Uterus (tissue), 4 donors: ENCODE measurements around the gene NACC2. TPM values are rescaled to one million over a fixed set of nuclear protein-coding genes. Genes with fewer than 3 reads are reported as not detected.

Experiments used
- DNase-seq, 2 donors: peaks; one replicate each; pipeline ENCODE4 v3.0.0-alpha.2; 2019 to 2020
- H3K27ac ChIP-seq, 2 donors: fragments of 200-600 bp; sonication (generic); 1 replicate in 1 of 2; 2 replicates in 1 of 2; pipeline ENCODE4 v1.5.1; 2016 to 2018
- H3K27me3 ChIP-seq, 2 donors: fragments of 200-600 bp; sonication (generic); one replicate each; pipeline ENCODE4 v1.5.1; 2018 to 2019; ENCODE audit warnings: control low read depth in 1 of 2
- H3K36me3 ChIP-seq, 2 donors: fragments of 200-600 bp; sonication (generic); one replicate each; pipeline ENCODE4 v1.5.1; 2019; ENCODE audit warnings: control low read depth in 1 of 2
- H3K4me1 ChIP-seq, 2 donors: fragments of 200-600 bp; sonication (generic); one replicate each; pipeline ENCODE4 v1.5.1; 2018 to 2019; ENCODE audit warnings: control low read depth in 1 of 2
- H3K4me3 ChIP-seq, 2 donors: fragments of 200-600 bp; sonication (generic); 1 replicate in 1 of 2; 2 replicates in 1 of 2; pipeline ENCODE4 v1.5.1; 2018 to 2019; ENCODE audit warnings: mild to moderate bottlenecking in 1 of 2
- H3K9me3 ChIP-seq, 2 donors: fragments of 200-600 bp; sonication (generic); one replicate each; pipeline ENCODE4 v1.5.1; 2019; ENCODE audit warnings: control low read depth in 1 of 2
- POLR2A ChIP-seq, 2 donors: fragments of 450-650 bp; IDR thresholded peaks; one replicate each; pipeline ENCODE4 v1.6.1; 2016; ENCODE audit warnings: antibody characterized with exemption in 2 of 2, mild to moderate bottlenecking in 1 of 2, moderate library complexity in 1 of 2
- intact Hi-C: fragments of 100-400 bp; cut with DNase I; formaldehyde crosslinking; loops from one replicate; pipeline ENCODE4 v1.15.1; 2023; ENCODE audit warnings: low total_unique reads
- total RNA-seq, 4 donors: library from RNA; depleted of rRNA in 3 of 4; stranded (reverse); fragments of >200 nt in 3 of 4; gene quantifications; one replicate each; pipeline versions ENCODE4 v1.1.0 to v1.2.4, GENCODE V29; 2014 to 2023
- TF ChIP-seq, protein P1 (sequence below), 4 experiments: fragments of 200-600 bp in 2 of 4; fragments of 450-650 bp in 2 of 4; sonication (generic) in 2 of 4; IDR thresholded peaks; one replicate each; pipeline ENCODE4 v1.5.1; 2016 to 2019; ENCODE audit warnings: antibody characterized with exemption in 4 of 4, mild to moderate bottlenecking in 2 of 4, moderate library complexity in 1 of 4
- donor health status: DM: yes; HTN: yes; CAD: no.

NACC2 gene
- total RNA-seq, 4 donors from 2014 or later: 8.2 to 57.5 (median 19.1) TPM

DNA sequence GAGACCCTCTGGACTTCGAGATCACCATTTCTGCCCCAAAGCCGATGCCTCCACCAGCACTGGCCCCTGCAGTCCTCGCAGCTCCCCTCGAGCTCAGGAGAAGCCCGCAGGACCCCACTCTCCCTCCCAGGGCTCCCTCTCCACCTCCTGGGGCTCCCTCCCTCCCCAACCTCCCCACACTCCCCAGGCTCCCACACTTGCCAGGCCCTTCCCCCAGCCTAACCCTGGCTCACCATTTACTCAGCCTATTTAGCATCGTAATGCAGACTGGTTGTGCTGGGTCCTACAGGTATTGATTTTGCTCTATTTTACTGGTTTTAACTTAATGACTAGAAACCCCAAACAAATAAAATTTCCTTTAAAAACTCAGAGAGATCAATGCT is 47.3 kb upstream of the NACC2 start:
- H3K27ac ChIP-seq: no peak overlapping the region
- no peak for TF ChIP-seq POLR2A (IDR thresholded peaks at IDR 0.05)
- TF ChIP-seq, protein P1, sequence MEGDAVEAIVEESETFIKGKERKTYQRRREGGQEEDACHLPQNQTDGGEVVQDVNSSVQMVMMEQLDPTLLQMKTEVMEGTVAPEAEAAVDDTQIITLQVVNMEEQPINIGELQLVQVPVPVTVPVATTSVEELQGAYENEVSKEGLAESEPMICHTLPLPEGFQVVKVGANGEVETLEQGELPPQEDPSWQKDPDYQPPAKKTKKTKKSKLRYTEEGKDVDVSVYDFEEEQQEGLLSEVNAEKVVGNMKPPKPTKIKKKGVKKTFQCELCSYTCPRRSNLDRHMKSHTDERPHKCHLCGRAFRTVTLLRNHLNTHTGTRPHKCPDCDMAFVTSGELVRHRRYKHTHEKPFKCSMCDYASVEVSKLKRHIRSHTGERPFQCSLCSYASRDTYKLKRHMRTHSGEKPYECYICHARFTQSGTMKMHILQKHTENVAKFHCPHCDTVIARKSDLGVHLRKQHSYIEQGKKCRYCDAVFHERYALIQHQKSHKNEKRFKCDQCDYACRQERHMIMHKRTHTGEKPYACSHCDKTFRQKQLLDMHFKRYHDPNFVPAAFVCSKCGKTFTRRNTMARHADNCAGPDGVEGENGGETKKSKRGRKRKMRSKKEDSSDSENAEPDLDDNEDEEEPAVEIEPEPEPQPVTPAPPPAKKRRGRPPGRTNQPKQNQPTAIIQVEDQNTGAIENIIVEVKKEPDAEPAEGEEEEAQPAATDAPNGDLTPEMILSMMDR (IDR thresholded peaks at IDR 0.05): no peak
- no peaks in the 10 kb centered on the region for H3K4me1 ChIP-seq
- no peaks in the 10 kb centered on the region for H3K27me3 ChIP-seq
- DNase-seq: no peak
- intact Hi-C loops: no loop called here
- H3K36me3 ChIP-seq: no peaks in the 10 kb centered on the region
- H3K4me3 ChIP-seq: no peak overlapping the region
- H3K9me3 ChIP-seq: no peaks in the 10 kb centered on the region

DNA sequence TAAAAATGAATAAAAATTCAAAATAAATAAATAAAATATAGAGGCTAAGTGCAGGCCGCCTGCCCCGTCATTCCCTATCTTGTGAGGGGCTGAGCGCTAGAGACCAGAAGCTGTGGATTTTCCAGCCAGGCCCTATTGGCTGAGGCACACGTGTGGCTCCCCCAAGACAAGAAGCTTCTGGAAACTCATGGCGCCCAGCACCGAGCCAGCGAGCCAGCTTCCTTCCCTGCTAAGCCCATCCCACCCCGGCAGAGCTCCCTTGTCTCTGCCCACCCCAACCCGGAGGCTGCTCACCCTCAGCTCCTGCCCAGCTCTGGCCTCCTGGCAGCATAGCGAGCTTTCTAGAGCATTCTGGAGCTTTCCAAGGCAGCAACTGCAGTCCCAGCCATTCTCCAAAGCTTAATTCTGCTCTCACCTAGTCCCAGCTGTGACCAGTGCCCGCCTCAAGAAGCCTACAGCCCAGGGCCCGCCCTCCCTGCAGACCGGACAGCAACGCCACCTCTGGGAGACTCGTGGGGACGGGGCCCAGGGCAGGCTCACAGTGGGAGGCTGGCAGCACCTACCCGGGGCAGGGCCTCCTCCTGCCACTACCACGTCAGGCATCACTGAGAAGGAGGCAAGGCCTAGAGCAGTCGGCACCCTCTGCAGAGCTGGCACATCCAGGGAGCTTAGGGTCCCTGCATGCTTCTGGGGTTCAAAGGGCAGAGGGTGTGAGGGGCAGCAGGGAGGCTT is 46.8 kb upstream of the NACC2 start:
- no peak for DNase-seq
- H3K36me3 ChIP-seq: no peaks in the 10 kb centered on the region
- H3K27ac ChIP-seq: no peak overlapping the region
- intact Hi-C loops: no loop called here
- no peaks in the 10 kb centered on the region for H3K9me3 ChIP-seq
- no peaks in the 10 kb centered on the region for H3K4me1 ChIP-seq
- TF ChIP-seq, protein P1 (IDR thresholded peaks at IDR 0.05): no peak
- TF ChIP-seq POLR2A (IDR thresholded peaks at IDR 0.05): no peak
- H3K27me3 ChIP-seq: no peaks in the 10 kb centered on the region
- H3K4me3 ChIP-seq: no peak overlapping the region

DNA sequence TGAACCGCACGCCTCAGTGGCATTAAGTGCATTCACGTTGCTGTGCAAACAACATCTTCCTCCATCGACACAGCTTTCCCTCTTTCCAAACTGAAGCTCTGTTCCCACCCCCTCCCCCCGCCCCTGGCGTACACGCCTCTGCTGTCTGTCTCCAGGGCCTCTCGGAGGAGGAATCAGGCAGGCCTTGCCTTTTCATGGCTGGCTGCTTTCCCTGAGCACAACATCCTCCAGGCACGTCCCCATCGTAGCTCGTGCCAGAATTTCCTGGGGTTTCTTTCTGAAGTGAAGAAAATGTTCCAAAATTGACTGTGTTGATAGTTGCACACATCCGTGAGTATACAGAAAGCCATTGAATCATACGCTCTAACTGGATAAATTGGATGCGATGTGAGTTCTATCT is 45.9 kb upstream of the NACC2 start:
- no peaks in the 10 kb centered on the region for H3K27me3 ChIP-seq
- intact Hi-C loops: no loop called here

DNA sequence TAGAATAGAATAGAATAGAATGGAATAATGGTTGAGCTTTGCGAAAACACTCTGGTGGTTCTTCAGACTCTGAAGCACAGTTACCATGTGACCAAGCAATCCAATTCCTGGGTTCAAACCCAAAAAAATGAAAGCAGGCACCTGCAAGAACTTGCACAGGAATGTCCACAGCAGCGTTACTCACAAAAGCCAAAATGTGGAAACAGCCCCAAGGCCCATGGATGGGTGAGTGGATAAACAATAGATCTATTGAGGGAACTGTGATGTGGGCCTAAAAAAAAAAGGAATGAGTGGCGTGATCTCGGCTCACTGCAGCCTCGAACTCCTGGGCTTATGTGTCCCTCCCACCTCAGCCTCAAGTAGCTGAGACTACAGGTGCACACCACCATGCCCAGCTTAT is 45.0 kb upstream of the NACC2 start:
- no peak for TF ChIP-seq POLR2A (IDR thresholded peaks at IDR 0.05)
- TF ChIP-seq, protein P1 (IDR thresholded peaks at IDR 0.05): no peak
- no peak overlapping the region for H3K27ac ChIP-seq
- no peak overlapping the region for H3K4me3 ChIP-seq
- no peaks in the 10 kb centered on the region for H3K4me1 ChIP-seq
- no peaks in the 10 kb centered on the region for H3K36me3 ChIP-seq
- no peak for DNase-seq
- H3K9me3 ChIP-seq: no peaks in the 10 kb centered on the region
- H3K27me3 ChIP-seq: peaks cover 0 to 6% of the 10 kb centered on the region in 2 donors
- intact Hi-C loops: no loop called here

More for the DNA sequence above, 45.9 kb upstream of the NACC2 start:
- Histone ChIP-seq H3K27ac (no peak overlapping the region), H3K4me3 (no peak overlapping the region), H3K9me3 (no peaks in the 10 kb centered on the region), H3K36me3 (no peaks in the 10 kb centered on the region), H3K4me1 (no peaks in the 10 kb centered on the region)
- peak in 1 of 2 donors; percentile 45 for DNase-seq
- TF ChIP-seq, protein P1 (IDR thresholded peaks at IDR 0.05): no peak
- TF ChIP-seq POLR2A (IDR thresholded peaks at IDR 0.05): no peak

DNA sequence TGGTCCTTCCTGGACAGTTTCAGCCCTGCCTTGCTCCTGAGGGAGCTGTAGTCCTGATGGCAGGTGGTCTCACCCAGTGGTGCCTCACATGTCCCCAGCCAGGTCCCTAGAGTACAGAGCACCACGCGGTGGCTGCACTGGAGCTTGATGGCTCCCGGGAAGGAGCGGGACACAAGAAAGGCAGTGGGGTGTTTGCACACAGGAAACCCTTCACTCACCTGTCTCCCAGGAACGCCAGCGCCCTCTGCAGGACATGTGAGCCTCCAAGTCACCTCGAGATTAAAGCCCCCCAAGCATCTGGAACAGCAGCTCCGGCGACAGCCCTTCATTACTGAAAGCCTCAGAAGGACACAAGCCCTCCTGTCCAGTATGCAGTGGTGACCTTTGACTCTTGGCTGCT is 43.5 kb upstream of the NACC2 start:
- intact Hi-C loops: no loop called here
- H3K27me3 ChIP-seq: peaks cover 0 to 18% of the 10 kb centered on the region in 2 donors

More for the DNA sequence above, 43.5 kb upstream of the NACC2 start:
- Histone ChIP-seq H3K27ac (no peak overlapping the region), H3K36me3 (no peaks in the 10 kb centered on the region), H3K4me3 (no peak overlapping the region), H3K4me1 (no peaks in the 10 kb centered on the region), H3K9me3 (no peaks in the 10 kb centered on the region)
- DNase-seq: no peak
- TF ChIP-seq, protein P1 (IDR thresholded peaks at IDR 0.05): no peak
- no peak for TF ChIP-seq POLR2A (IDR thresholded peaks at IDR 0.05)
